Keratinocyte (primary cell): ENCODE data around the gene PTPRN2. TPM values are rescaled to one million over a fixed set of nuclear protein-coding genes. Genes with fewer than 3 reads are reported as not detected.

Experiments
- DNase-seq: peaks from one replicate; pipeline ENCODE4 v3.0.0-alpha.2; 2011; ENCODE audit warnings: low read depth, missing footprints, low spot score
- FAIRE-seq: peaks from 2 replicates; lab custom pipeline; 2011; peaks lifted over from hg19 to GRCh38; lab: Jason Lieb, UNC
- H2AFZ ChIP-seq: 2 replicates; pipeline ENCODE4 v1.6.0; 2012; ENCODE audit warnings: low read length, control low read depth, inconsistent platforms; ENCODE audit not compliant: control insufficient read depth
- H3K27ac ChIP-seq: 2 replicates; pipeline ENCODE4 v1.5.1; 2011; ENCODE audit warnings: low read length; ENCODE audit not compliant: control insufficient read depth, insufficient read depth
- H3K27me3 ChIP-seq: 3 replicates; pipeline ENCODE4 v1.6.0; 2011; ENCODE audit warnings: low read length; ENCODE audit not compliant: control insufficient read depth, insufficient read depth; ENCODE audit errors: extremely low read depth
- H3K36me3 ChIP-seq, 2 experiments: 2 replicates in 1 of 2; 3 replicates in 1 of 2; pipeline ENCODE4 v1.5.1; 2011; ENCODE audit warnings: low read length in 2 of 2, mild to moderate bottlenecking in 1 of 2; ENCODE audit not compliant: control insufficient read depth in 2 of 2, insufficient read depth in 2 of 2; ENCODE audit errors: extremely low read depth in 1 of 2
- H3K4me1 ChIP-seq: 3 replicates; pipeline ENCODE4 v1.5.1; 2011; ENCODE audit warnings: low read length; ENCODE audit not compliant: control insufficient read depth, insufficient read depth; ENCODE audit errors: extremely low read depth
- H3K4me2 ChIP-seq: 3 replicates; pipeline ENCODE4 v1.6.0; 2011; ENCODE audit warnings: low read depth, low read length; ENCODE audit not compliant: control insufficient read depth, insufficient read depth; ENCODE audit errors: extremely low read depth
- H3K4me3 ChIP-seq, 3 experiments: fragments of 200-600 bp in 1 of 3; sonication (generic) in 1 of 3; 2 replicates in 2 of 3; 3 replicates in 1 of 3; pipeline ENCODE4 v1.5.1; 2011 to 2016; ENCODE audit warnings: low read length in 3 of 3, mild to moderate bottlenecking in 3 of 3, control low read depth in 2 of 3, inconsistent platforms in 1 of 3, low read depth in 1 of 3, mixed read lengths in 1 of 3, mixed run types in 1 of 3, moderate library complexity in 1 of 3; ENCODE audit not compliant: control insufficient read depth in 2 of 3, insufficient read depth in 2 of 3; ENCODE audit errors: extremely low read depth in 1 of 3
- H3K79me2 ChIP-seq: 2 replicates; pipeline ENCODE4 v1.6.0; 2012; ENCODE audit warnings: low read length; ENCODE audit not compliant: control insufficient read depth, insufficient read depth
- H3K9ac ChIP-seq: 3 replicates; pipeline ENCODE4 v1.6.0; 2011; ENCODE audit warnings: low read length; ENCODE audit not compliant: control insufficient read depth, insufficient read depth; ENCODE audit errors: extremely low read depth
- H3K9me1 ChIP-seq: 3 replicates; pipeline ENCODE4 v1.6.0; 2011; ENCODE audit warnings: low read length; ENCODE audit not compliant: control insufficient read depth, insufficient read depth; ENCODE audit errors: extremely low read depth
- H3K9me3 ChIP-seq: 2 replicates; pipeline ENCODE4 v1.5.1; 2012; ENCODE audit warnings: low read depth, low read length; ENCODE audit not compliant: control insufficient read depth
- H4K20me1 ChIP-seq: 3 replicates; pipeline ENCODE4 v1.6.0; 2011; ENCODE audit warnings: low read length; ENCODE audit not compliant: control insufficient read depth, insufficient read depth; ENCODE audit errors: extremely low read depth
- EZH2 ChIP-seq: IDR thresholded peaks from one replicate; pipeline ENCODE4 v1.6.1; 2012; ENCODE audit warnings: inconsistent platforms, mild to moderate bottlenecking, low read length, moderate library complexity
- dilution Hi-C: fragments of 300-500 bp; cut with MboI; formaldehyde crosslinking; loops from one replicate; pipeline ENCODE4 v1.7.0; 2020; ENCODE audit warnings: low sequenced_read_pairs; ENCODE audit not compliant: extremely low pct_ligation_motif_present
- polyA plus RNA-seq, 5 experiments: library from polyadenylated mRNA; depleted of rRNA in 3 of 5; stranded (reverse) in 3 of 5; stranded (forward) in 1 of 5; unstranded in 1 of 5; fragments of >200 nt; gene quantifications; 1 replicate in 1 of 5; 2 replicates in 3 of 5; 3 replicates in 1 of 5; pipeline versions ENCODE4 v1.2.1 to v1.2.3, GENCODE V29; 2011 to 2012; ENCODE audit warnings: missing spikeins in 2 of 5, low read depth in 1 of 5, low replicate concordance in 1 of 5
- TF ChIP-seq, protein P1 (sequence below), 3 experiments: IDR thresholded peaks in 1 of 3; conservative IDR thresholded peaks in 1 of 3; optimal IDR thresholded peaks in 1 of 3; 2 replicates in 2 of 3; 3 replicates in 1 of 3; pipeline versions ENCODE3 to v1.5.1; 2011; ENCODE audit warnings: low read length in 3 of 3, mild to moderate bottlenecking in 3 of 3, moderate library complexity in 2 of 3, control low read depth in 1 of 3, inconsistent platforms in 1 of 3; ENCODE audit not compliant: insufficient read depth in 2 of 3; ENCODE audit errors: extremely low read depth in 1 of 3

The PTPRN2 gene
- polyA plus RNA-seq, 1 donor (not counting 4 experiments of a cell fraction or from before 2014, with no cell fraction given) = not detected

DNA sequence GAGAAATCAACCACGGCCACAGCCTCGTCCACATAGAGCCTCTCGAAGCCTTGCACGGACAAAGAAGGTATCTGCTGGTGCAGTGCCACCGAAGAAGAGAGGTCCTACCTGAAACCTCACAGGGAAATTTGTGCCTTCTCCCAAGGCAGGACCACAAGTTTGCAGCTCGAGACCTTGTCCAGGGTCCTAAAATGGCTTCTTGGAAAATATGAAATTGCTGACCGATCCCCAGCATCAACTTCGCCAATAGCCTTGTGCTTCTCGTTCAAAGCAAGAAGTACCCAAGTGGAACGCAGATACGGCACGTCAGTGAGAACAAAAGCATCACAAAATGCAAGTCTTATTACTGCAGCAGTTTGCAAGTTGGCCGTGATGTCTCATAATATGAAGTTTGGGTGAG lies 24.6 kb downstream of the PTPRN2 start:
- DNase-seq = no peak
- Histone ChIP-seq H4K20me1 (no peaks in the 10 kb centered on the region), H3K9ac (no peak overlapping the region), H3K36me3 (no peaks in the 10 kb centered on the region), H3K4me1 (no peaks in the 10 kb centered on the region), H3K9me1 (no peaks in the 10 kb centered on the region), H3K9me3 (no peaks in the 10 kb centered on the region), H3K27ac (no peak overlapping the region), H3K4me2 (no peak overlapping the region), H3K27me3 (no peaks in the 10 kb centered on the region), H2AFZ (no peak overlapping the region), H3K79me2 (no peaks in the 10 kb centered on the region), H3K4me3 (no peak overlapping the region)
- no peak for FAIRE-seq
- TF ChIP-seq EZH2 = no peak
- TF ChIP-seq, protein P1, sequence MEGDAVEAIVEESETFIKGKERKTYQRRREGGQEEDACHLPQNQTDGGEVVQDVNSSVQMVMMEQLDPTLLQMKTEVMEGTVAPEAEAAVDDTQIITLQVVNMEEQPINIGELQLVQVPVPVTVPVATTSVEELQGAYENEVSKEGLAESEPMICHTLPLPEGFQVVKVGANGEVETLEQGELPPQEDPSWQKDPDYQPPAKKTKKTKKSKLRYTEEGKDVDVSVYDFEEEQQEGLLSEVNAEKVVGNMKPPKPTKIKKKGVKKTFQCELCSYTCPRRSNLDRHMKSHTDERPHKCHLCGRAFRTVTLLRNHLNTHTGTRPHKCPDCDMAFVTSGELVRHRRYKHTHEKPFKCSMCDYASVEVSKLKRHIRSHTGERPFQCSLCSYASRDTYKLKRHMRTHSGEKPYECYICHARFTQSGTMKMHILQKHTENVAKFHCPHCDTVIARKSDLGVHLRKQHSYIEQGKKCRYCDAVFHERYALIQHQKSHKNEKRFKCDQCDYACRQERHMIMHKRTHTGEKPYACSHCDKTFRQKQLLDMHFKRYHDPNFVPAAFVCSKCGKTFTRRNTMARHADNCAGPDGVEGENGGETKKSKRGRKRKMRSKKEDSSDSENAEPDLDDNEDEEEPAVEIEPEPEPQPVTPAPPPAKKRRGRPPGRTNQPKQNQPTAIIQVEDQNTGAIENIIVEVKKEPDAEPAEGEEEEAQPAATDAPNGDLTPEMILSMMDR (optimal IDR thresholded peaks at IDR 0.05 in 1 of 3, IDR thresholded peaks at IDR 0.05 in 1 of 3, conservative IDR thresholded peaks at IDR 0.05 in 1 of 3; ENCODE audit: extremely low read depth in 1 of 3, insufficient read depth in 2 of 3, low read length in 3 of 3) = no peak
- dilution Hi-C loops = no loop called here

DNA sequence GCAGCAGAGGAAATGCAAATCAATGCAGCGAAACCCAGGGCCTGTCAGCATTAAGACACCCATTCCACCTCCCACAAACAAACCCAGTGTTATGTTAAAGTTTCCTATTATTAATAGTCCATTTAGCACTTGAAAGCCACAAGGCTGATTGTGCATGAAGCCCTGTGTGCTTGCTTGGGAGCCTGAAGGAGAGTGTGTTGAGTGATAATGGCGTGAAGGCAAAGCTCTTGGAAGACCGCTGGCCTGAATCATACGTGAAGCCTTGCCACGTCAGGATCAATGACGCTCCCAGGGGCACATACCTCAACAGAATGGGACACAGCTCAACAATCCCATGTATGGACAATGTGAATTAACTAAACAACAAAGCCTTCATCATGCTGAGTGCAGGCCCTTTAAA lies 25.1 kb downstream of the PTPRN2 start:
- no peaks in the 10 kb centered on the region for H3K9me3 ChIP-seq
- H3K9ac ChIP-seq = no peak overlapping the region
- no peaks in the 10 kb centered on the region for H3K79me2 ChIP-seq
- no peak overlapping the region for H3K4me3 ChIP-seq
- DNase-seq = no peak
- FAIRE-seq = no peak
- H3K9me1 ChIP-seq = no peaks in the 10 kb centered on the region
- H3K4me1 ChIP-seq = no peaks in the 10 kb centered on the region
- H2AFZ ChIP-seq = no peak overlapping the region
- H4K20me1 ChIP-seq = no peaks in the 10 kb centered on the region
- TF ChIP-seq, protein P1 (optimal IDR thresholded peaks at IDR 0.05 in 1 of 3, IDR thresholded peaks at IDR 0.05 in 1 of 3, conservative IDR thresholded peaks at IDR 0.05 in 1 of 3; ENCODE audit: extremely low read depth in 1 of 3, insufficient read depth in 2 of 3, low read length in 3 of 3) = no peak
- TF ChIP-seq EZH2 = no peak
- no peak overlapping the region for H3K4me2 ChIP-seq
- no peak overlapping the region for H3K27ac ChIP-seq
- no peaks in the 10 kb centered on the region for H3K27me3 ChIP-seq
- H3K36me3 ChIP-seq = no peaks in the 10 kb centered on the region
- dilution Hi-C loops = no loop called here
